GM18498 (cell line): ENCODE results near the gene KLHL15.
"Not testable (repeated sequence)": the region's sequence is repeated elsewhere in the genome, so short reads cannot be mapped to it uniquely, and the experiment has no call there.

ENCODE experiments used
- ATAC-seq: cut with Tn5 transposase; IDR thresholded peaks from one replicate; pipeline ENCODE4 v1.9.1; 2021; ENCODE audit warnings: mild to moderate bottlenecking, moderate library complexity; ENCODE audit not compliant: unreplicated experiment

Gene KLHL15

GRCh38 chrX:24027086-24027485 is at the start of gene KLHL15:
Gene KLHL15, minus strand, starts transcription at chrX:24027186. Its CDS starts 20,493 bp downstream, at chrX:24006693.
- ATAC-seq: no peak

- no peak for ATAC-seq
Measured at GRCh38 chrX:24069877-24070276, 42.9 kb upstream of the KLHL15 start.

GRCh38 chrX:24063488-24063887 is 36.5 kb upstream of the KLHL15 start:
- ATAC-seq: no peak

GRCh38 chrX:24055043-24055356 is 28.0 kb upstream of the KLHL15 start:
- peak; percentile 16 for ATAC-seq

- peak; percentile 92 for ATAC-seq
Measured at GRCh38 chrX:24054182-24055042, 27.4 kb upstream of the KLHL15 start, which contains the start of gene EIF2S3. Gene EIF2S3, plus strand, starts transcription at chrX:24054956. Its CDS starts 13 bp downstream, at chrX:24054969.

GRCh38 chrX:24050522-24051318 is 23.7 kb upstream of the KLHL15 start:
- ATAC-seq: not testable (repeated sequence)

- ATAC-seq: not testable (repeated sequence)
Measured at GRCh38 chrX:24049643-24050042, 22.7 kb upstream of the KLHL15 start.

GRCh38 chrX:24046060-24046459 is 19.1 kb upstream of the KLHL15 start:
- not testable (repeated sequence) for ATAC-seq

- ATAC-seq: no peak
Measured at GRCh38 chrX:24037729-24038128, 10.7 kb upstream of the KLHL15 start.

- ATAC-seq: no peak
Measured at GRCh38 chrX:24034485-24034884, 7.5 kb upstream of the KLHL15 start.

GRCh38 chrX:24030597-24030996 is 3.6 kb upstream of the KLHL15 start:
- no peak for ATAC-seq

- no peak for ATAC-seq
Measured at GRCh38 chrX:24027985-24028384, 999 bp upstream of the KLHL15 start.

GRCh38 chrX:24026432-24026831 is 554 bp downstream of the KLHL15 start:
- ATAC-seq: no peak

- peak; percentile 30 for ATAC-seq
Measured at GRCh38 chrX:24025741-24026403, 1.1 kb downstream of the KLHL15 start.

GRCh38 chrX:24024819-24025740 is 1.9 kb downstream of the KLHL15 start:
- ATAC-seq: peak; percentile 91

- no peak for ATAC-seq
Measured at GRCh38 chrX:24023972-24024669, 2.9 kb downstream of the KLHL15 start.

- ATAC-seq: no peak
Measured at GRCh38 chrX:24023544-24023943, 3.4 kb downstream of the KLHL15 start.

- no peak for ATAC-seq
Measured at GRCh38 chrX:24020306-24020876, 6.6 kb downstream of the KLHL15 start.

- no peak for ATAC-seq
Measured at GRCh38 chrX:24019448-24019847, 7.5 kb downstream of the KLHL15 start.
